Loucy (cell line): ENCODE data around the gene F7.

Experiments used
- H2AFZ ChIP-seq: fragments of 200-600 bp; sonication (generic); 2 replicates; pipeline ENCODE4 v1.6.0; 2016; ENCODE audit warnings: antibody characterized with exemption, mild to moderate bottlenecking, low read length, moderate library complexity
- H3F3A ChIP-seq: fragments of 200-600 bp; 2 replicates; pipeline ENCODE4 v1.6.0; 2016; ENCODE audit warnings: antibody characterized with exemption, low read depth, mild to moderate bottlenecking
- H3K27me3 ChIP-seq: fragments of 200-600 bp; sonication (generic); 2 replicates; pipeline ENCODE4 v1.6.1; 2014; ENCODE audit warnings: low read length, mild to moderate bottlenecking; ENCODE audit not compliant: insufficient read depth, poor library complexity, severe bottlenecking
- H3K36me3 ChIP-seq: fragments of 200-600 bp; sonication (generic); 2 replicates; pipeline ENCODE4 v1.6.1; 2016; ENCODE audit warnings: low read length; ENCODE audit not compliant: insufficient read depth
- H3K4me1 ChIP-seq: fragments of 200-600 bp; sonication (generic); 2 replicates; pipeline ENCODE4 v1.5.1; 2014; ENCODE audit warnings: low read length, mild to moderate bottlenecking; ENCODE audit not compliant: insufficient read depth, poor library complexity, severe bottlenecking
- H3K4me2 ChIP-seq: fragments of 200-600 bp; sonication (generic); 2 replicates; pipeline ENCODE4 v1.6.0; 2014; ENCODE audit warnings: antibody characterized with exemption, low read length, low read depth, mild to moderate bottlenecking; ENCODE audit not compliant: poor library complexity, severe bottlenecking
- H3K4me3 ChIP-seq: fragments of 200-600 bp; sonication (generic); 2 replicates; pipeline ENCODE4 v1.5.1; 2014; ENCODE audit warnings: low read length, mild to moderate bottlenecking, mixed read lengths; ENCODE audit not compliant: poor library complexity, severe bottlenecking
- H3K79me2 ChIP-seq: fragments of 200-600 bp; sonication (generic); 2 replicates; pipeline ENCODE4 v1.6.1; 2014; ENCODE audit warnings: low read length; ENCODE audit not compliant: insufficient read depth
- H3K9ac ChIP-seq: fragments of 200-600 bp; sonication (generic); 2 replicates; pipeline ENCODE4 v1.6.0; 2014; ENCODE audit warnings: mild to moderate bottlenecking, low read depth, low read length, moderate library complexity; ENCODE audit not compliant: poor library complexity, severe bottlenecking
- H3K9me2 ChIP-seq: fragments of 200-600 bp; sonication (generic); replicated peaks from 2 replicates; pipeline ENCODE4 v1.6.1; 2016; ENCODE audit warnings: low read depth, low read length, mixed read lengths
- H3K9me3 ChIP-seq: fragments of 200-600 bp; sonication (generic); 2 replicates; pipeline ENCODE4 v1.6.1; 2014; ENCODE audit warnings: mild to moderate bottlenecking, antibody characterized with exemption, low read length, low read depth; ENCODE audit not compliant: insufficient read depth
- H4K20me1 ChIP-seq: fragments of 200-600 bp; sonication (generic); 2 replicates; pipeline ENCODE4 v1.6.0; 2014; ENCODE audit warnings: antibody characterized with exemption, low read length, mild to moderate bottlenecking; ENCODE audit not compliant: insufficient read depth, poor library complexity, severe bottlenecking
- CTCF ChIP-seq: fragments of 200-600 bp; sonication (generic); conservative IDR thresholded peaks from 2 replicates; pipeline ENCODE4 v1.5.1; 2014; ENCODE audit warnings: mild to moderate bottlenecking, antibody characterized with exemption, low read length
- EZH2phosphoT487 ChIP-seq: fragments of 200-600 bp; IDR thresholded peaks from 2 replicates; pipeline ENCODE4 v1.6.1; 2018; ENCODE audit warnings: antibody characterized with exemption, mild to moderate bottlenecking, moderate library complexity, borderline replicate concordance

Gene F7

GRCh38 chr13:113090415-113090770 lies 15.2 kb upstream of the F7 start:
- Histone ChIP-seq H3K4me1 (no peaks in the 10 kb centered on the region), H3K9me3 (no peaks in the 10 kb centered on the region), H3K79me2 (no peaks in the 10 kb centered on the region), H4K20me1 (no peaks in the 10 kb centered on the region), H3K4me3 (no peak overlapping the region), H3F3A (no peaks in the 10 kb centered on the region), H3K9ac (no peak overlapping the region), H3K9me2 (no peaks in the 10 kb centered on the region), H3K4me2 (no peak overlapping the region), H3K36me3 (no peaks in the 10 kb centered on the region), H3K27me3 (no peaks in the 10 kb centered on the region), H2AFZ (no peak overlapping the region)
- TF ChIP-seq CTCF: no peak
- TF ChIP-seq EZH2phosphoT487: no peak

GRCh38 chr13:113090806-113091205 lies 14.8 kb upstream of the F7 start:
- no peak overlapping the region for H3K9ac ChIP-seq
- no peak overlapping the region for H2AFZ ChIP-seq
- no peak for TF ChIP-seq CTCF
- TF ChIP-seq EZH2phosphoT487: no peak
- no peaks in the 10 kb centered on the region for H3K9me3 ChIP-seq
- H3K36me3 ChIP-seq: no peaks in the 10 kb centered on the region
- no peak overlapping the region for H3K4me2 ChIP-seq
- no peak overlapping the region for H3K4me3 ChIP-seq
- H3K9me2 ChIP-seq: no peaks in the 10 kb centered on the region
- no peaks in the 10 kb centered on the region for H3F3A ChIP-seq
- no peaks in the 10 kb centered on the region for H3K79me2 ChIP-seq
- H4K20me1 ChIP-seq: no peaks in the 10 kb centered on the region
- no peaks in the 10 kb centered on the region for H3K4me1 ChIP-seq
- H3K27me3 ChIP-seq: no peaks in the 10 kb centered on the region

GRCh38 chr13:113091211-113091771 lies 14.3 kb upstream of the F7 start:
- Histone ChIP-seq H2AFZ (no peak overlapping the region), H3K9me3 (no peaks in the 10 kb centered on the region), H3K27me3 (no peaks in the 10 kb centered on the region), H3K36me3 (no peaks in the 10 kb centered on the region), H3K4me1 (no peaks in the 10 kb centered on the region), H3K9ac (no peak overlapping the region), H3K79me2 (no peaks in the 10 kb centered on the region), H3F3A (no peaks in the 10 kb centered on the region), H3K9me2 (no peaks in the 10 kb centered on the region), H4K20me1 (no peaks in the 10 kb centered on the region), H3K4me3 (no peak overlapping the region), H3K4me2 (no peak overlapping the region)
- TF ChIP-seq CTCF (no peak), EZH2phosphoT487 (no peak)
